Progenitor cell of endocrine pancreas (in vitro differentiated cells): ENCODE results near the gene FAM227B. TPM values are rescaled to one million over a fixed set of nuclear protein-coding genes. Genes with fewer than 3 reads are reported as not detected.

Experiments
- DNase-seq: peaks from one replicate; pipeline ENCODE4 v3.0.0; 2021; ENCODE audit warnings: low spot score; ENCODE audit not compliant: unreplicated experiment
- H3K27ac Mint-ChIP-seq: 2 replicates; pipeline ENCODE4 v1.8.0; 2021; ENCODE audit warnings: mild to moderate bottlenecking, moderate library complexity, mixed read lengths
- H3K27me3 Mint-ChIP-seq: 2 replicates; pipeline ENCODE4 v1.8.0; 2021; ENCODE audit warnings: mixed read lengths
- H3K36me3 Mint-ChIP-seq: 2 replicates; pipeline ENCODE4 v1.8.0; 2022; ENCODE audit warnings: mixed read lengths; ENCODE audit not compliant: insufficient read depth
- H3K4me1 Mint-ChIP-seq: 2 replicates; pipeline ENCODE4 v1.8.0; 2021; ENCODE audit warnings: low read depth, mixed read lengths
- H3K4me3 Mint-ChIP-seq: 2 replicates; pipeline ENCODE4 v1.8.0; 2021; ENCODE audit warnings: low read depth, mild to moderate bottlenecking, moderate library complexity, mixed read lengths
- H3K9me3 Mint-ChIP-seq: 2 replicates; pipeline ENCODE4 v1.8.0; 2021; ENCODE audit warnings: low read depth, mixed read lengths
- CTCF ChIP-seq: fragments of 200-600 bp; sonication (generic); IDR thresholded peaks from one replicate; pipeline ENCODE4 v1.5.0; 2021; ENCODE audit warnings: antibody characterized with exemption, mild to moderate bottlenecking; ENCODE audit not compliant: unreplicated experiment
- total RNA-seq: library from RNA; stranded (reverse); gene quantifications from 2 replicates; pipeline ENCODE4 v1.2.1, GENCODE V29; 2021

The FAM227B gene
- total RNA-seq, 1 donor from 2014 or later, result 8.9 TPM

- H3K27me3 Mint-ChIP-seq, result no peaks in the 10 kb centered on the region
- no peaks in the 10 kb centered on the region for H3K9me3 Mint-ChIP-seq
- H3K36me3 Mint-ChIP-seq, result peaks cover 15% of the 10 kb centered on the region
- no peak for TF ChIP-seq CTCF
- H3K4me1 Mint-ChIP-seq, result no peaks in the 10 kb centered on the region
- no peak for DNase-seq
- no peak overlapping the region for H3K4me3 Mint-ChIP-seq
- H3K27ac Mint-ChIP-seq, result no peak overlapping the region
These were observed 300.3 kb downstream of the FAM227B start for GRCh38 chr15:49320351-49320750.

GRCh38 chr15:49315391-49315823, 305.2 kb downstream of the FAM227B start:
- peaks cover 1% of the 10 kb centered on the region for H3K4me1 Mint-ChIP-seq
- no peak for DNase-seq
- H3K9me3 Mint-ChIP-seq, result no peaks in the 10 kb centered on the region
- no peak overlapping the region for H3K4me3 Mint-ChIP-seq
- no peak for TF ChIP-seq CTCF
- no peak overlapping the region for H3K27ac Mint-ChIP-seq
- peaks cover 6% of the 10 kb centered on the region for H3K36me3 Mint-ChIP-seq
- no peaks in the 10 kb centered on the region for H3K27me3 Mint-ChIP-seq

DNA sequence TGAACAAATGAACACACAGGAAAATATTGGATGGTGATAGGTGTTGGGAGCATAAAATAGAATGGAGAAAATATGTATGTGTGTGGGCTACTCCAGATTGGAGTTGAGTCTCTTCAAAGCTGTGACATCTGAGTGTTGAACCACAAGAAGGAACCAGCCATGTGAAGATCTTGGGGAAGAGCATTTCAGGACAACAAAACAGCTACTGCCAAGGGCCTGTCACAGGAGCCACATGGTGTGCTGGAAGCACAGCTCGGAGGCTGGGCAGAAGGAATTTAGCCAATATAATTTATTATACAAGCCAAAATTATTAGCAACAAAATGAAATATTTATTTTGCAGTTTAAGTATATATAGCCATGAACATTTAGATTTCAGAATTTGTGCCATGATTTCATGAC, 305.9 kb downstream of the FAM227B start:
- peaks cover 4% of the 10 kb centered on the region for H3K36me3 Mint-ChIP-seq
- peaks cover 1% of the 10 kb centered on the region for H3K4me1 Mint-ChIP-seq
- H3K9me3 Mint-ChIP-seq, result no peaks in the 10 kb centered on the region
- no peak overlapping the region for H3K4me3 Mint-ChIP-seq
- no peak for DNase-seq
- H3K27me3 Mint-ChIP-seq, result no peaks in the 10 kb centered on the region
- H3K27ac Mint-ChIP-seq, result no peak overlapping the region
- TF ChIP-seq CTCF, result no peak

- no peak for TF ChIP-seq CTCF
- Mint-ChIP-seq H3K4me3 (no peak overlapping the region), H3K9me3 (no peaks in the 10 kb centered on the region), H3K36me3 (peaks cover 4% of the 10 kb centered on the region), H3K27me3 (no peaks in the 10 kb centered on the region), H3K27ac (no peak overlapping the region), H3K4me1 (peaks cover 1% of the 10 kb centered on the region)
- no peak for DNase-seq
These were observed 307.0 kb downstream of the FAM227B start for GRCh38 chr15:49313650-49314049.

DNA sequence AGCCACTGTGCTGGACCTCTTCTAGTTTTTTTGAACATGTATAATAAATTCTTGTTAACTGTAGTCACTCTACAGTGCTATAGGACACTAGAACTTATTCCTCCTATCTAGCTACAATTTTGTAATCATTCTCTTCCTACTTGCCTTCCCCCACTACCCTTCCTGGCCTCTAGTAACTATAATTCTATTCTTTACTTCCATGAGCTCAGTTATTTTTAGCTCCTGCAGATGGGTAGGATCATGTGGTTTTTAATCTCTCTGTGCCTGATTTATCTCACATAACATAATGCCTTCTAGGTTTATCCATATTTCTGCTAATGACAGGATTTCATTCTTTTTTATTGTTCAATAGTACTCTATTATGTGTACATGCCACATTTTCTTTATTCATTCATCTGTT, 310.7 kb downstream of the FAM227B start:
- peaks cover 5% of the 10 kb centered on the region for H3K36me3 Mint-ChIP-seq
- no peaks in the 10 kb centered on the region for H3K9me3 Mint-ChIP-seq
- no peak overlapping the region for H3K27ac Mint-ChIP-seq
- peaks cover 1% of the 10 kb centered on the region for H3K4me1 Mint-ChIP-seq
- DNase-seq, result no peak
- no peak overlapping the region for H3K4me3 Mint-ChIP-seq
- no peaks in the 10 kb centered on the region for H3K27me3 Mint-ChIP-seq
- TF ChIP-seq CTCF, result no peak
